MG63 (cell line): ENCODE measurements around the gene FRMPD4. TPM values are rescaled to one million over a fixed set of nuclear protein-coding genes. Genes with fewer than 3 reads are reported as not detected.

Experiments
- DNase-seq: peaks from one replicate; pipeline ENCODE4 v3.0.0-alpha.2; 2020
- H3K27me3 ChIP-seq: fragments of 250-450 bp; sonication (Bioruptor Pico); 2 replicates; pipeline ENCODE4 v1.5.1; 2020; ENCODE audit warnings: mild to moderate bottlenecking, moderate library complexity
- H3K36me3 ChIP-seq: fragments of 250-450 bp; sonication (Bioruptor Pico); 2 replicates; pipeline ENCODE4 v1.5.1; 2020; ENCODE audit warnings: mild to moderate bottlenecking, moderate library complexity
- H3K4me3 ChIP-seq: fragments of 250-450 bp; sonication (Bioruptor Pico); 2 replicates; pipeline ENCODE4 v1.5.1; 2020; ENCODE audit warnings: mild to moderate bottlenecking, moderate library complexity
- H3K9me3 ChIP-seq: fragments of 250-450 bp; sonication (Bioruptor Pico); 2 replicates; pipeline ENCODE4 v1.5.1; 2020; ENCODE audit warnings: mild to moderate bottlenecking, moderate library complexity
- total RNA-seq: library from RNA; depleted of rRNA; stranded (reverse); fragments of >200 nt; shearing (Covaris generic); gene quantifications from 2 replicates; pipeline ENCODE4 v1.2.3, GENCODE V29; 2014; ENCODE audit warnings: low replicate concordance

FRMPD4 gene
- total RNA-seq, 1 experiment from 2014 or later, result 0.66 TPM

- Histone ChIP-seq H3K36me3 (no peaks in the 10 kb centered on the region), H3K27me3 (no peaks in the 10 kb centered on the region), H3K9me3 (no peaks in the 10 kb centered on the region), H3K4me3 (no peak overlapping the region)
- DNase-seq, result no peak
These were observed 102.8 kb downstream of the FRMPD4 start for GRCh38 chrX:12241026-12241425.

DNA sequence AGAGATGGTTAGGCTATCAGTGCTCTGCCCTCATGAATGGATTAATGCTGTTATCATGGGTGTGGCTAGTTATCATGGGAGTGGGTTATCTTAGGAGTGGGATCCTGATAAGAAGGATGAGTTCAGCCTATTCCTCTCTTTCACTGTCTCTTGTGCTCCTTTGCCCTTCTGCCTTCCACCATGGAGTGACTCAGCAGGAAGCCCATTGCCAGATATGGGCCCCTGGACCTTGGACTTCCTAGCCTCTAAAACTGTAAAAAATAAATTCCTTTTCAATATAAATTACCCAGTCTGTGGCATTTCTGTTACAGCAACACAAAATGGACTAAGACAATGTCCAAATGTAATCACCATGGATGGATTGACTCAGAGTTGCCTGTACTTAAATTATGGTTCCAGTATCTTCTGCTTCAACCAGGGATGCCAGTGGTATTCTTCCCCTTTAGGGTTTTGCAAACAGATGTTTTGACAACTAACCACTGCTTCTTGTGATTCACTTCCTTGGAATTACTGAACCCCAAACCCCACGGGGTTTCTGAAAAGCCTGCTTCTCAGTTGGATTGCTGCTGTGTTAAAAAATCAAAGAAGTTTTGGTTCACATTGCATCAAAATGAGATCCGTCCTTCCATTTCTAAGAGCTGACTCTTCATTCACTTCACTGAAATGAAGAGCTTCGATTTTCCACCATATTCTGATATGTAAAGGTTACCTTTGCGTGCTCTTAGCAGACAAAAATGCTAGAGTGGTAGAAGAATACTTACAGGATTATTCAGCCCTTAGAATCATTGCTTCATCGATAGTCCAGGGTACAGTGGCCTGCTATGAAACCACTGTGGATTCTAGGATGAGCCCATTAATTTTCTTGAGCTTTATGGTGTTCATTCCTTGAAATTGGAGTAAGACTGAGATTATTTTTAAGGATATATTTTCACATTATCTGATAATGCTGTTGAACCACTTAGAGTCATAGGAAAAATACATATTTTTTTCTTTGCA lies 107.7 kb downstream of the FRMPD4 start:
- DNase-seq, result no peak
- H3K27me3 ChIP-seq, result no peaks in the 10 kb centered on the region

GRCh38 chrX:12249997-12250396 lies 111.7 kb downstream of the FRMPD4 start:
- no peak for DNase-seq

More for the DNA sequence above, 107.7 kb downstream of the FRMPD4 start:
- no peaks in the 10 kb centered on the region for H3K36me3 ChIP-seq
- H3K9me3 ChIP-seq, result no peaks in the 10 kb centered on the region
- H3K4me3 ChIP-seq, result no peak overlapping the region

GRCh38 chrX:12263211-12263610 lies 124.9 kb downstream of the FRMPD4 start:
- Histone ChIP-seq H3K4me3 (no peak overlapping the region), H3K27me3 (no peaks in the 10 kb centered on the region), H3K36me3 (no peaks in the 10 kb centered on the region), H3K9me3 (no peaks in the 10 kb centered on the region)
- DNase-seq, result no peak

More at GRCh38 chrX:12249997-12250396, 111.7 kb downstream of the FRMPD4 start:
- H3K9me3 ChIP-seq, result no peaks in the 10 kb centered on the region
- no peaks in the 10 kb centered on the region for H3K27me3 ChIP-seq
- no peak overlapping the region for H3K4me3 ChIP-seq
- H3K36me3 ChIP-seq, result no peaks in the 10 kb centered on the region

GRCh38 chrX:12269484-12269883 lies 131.2 kb downstream of the FRMPD4 start:
- Histone ChIP-seq H3K9me3 (no peaks in the 10 kb centered on the region), H3K4me3 (no peak overlapping the region), H3K27me3 (no peaks in the 10 kb centered on the region), H3K36me3 (no peaks in the 10 kb centered on the region)
- DNase-seq, result no peak

DNA sequence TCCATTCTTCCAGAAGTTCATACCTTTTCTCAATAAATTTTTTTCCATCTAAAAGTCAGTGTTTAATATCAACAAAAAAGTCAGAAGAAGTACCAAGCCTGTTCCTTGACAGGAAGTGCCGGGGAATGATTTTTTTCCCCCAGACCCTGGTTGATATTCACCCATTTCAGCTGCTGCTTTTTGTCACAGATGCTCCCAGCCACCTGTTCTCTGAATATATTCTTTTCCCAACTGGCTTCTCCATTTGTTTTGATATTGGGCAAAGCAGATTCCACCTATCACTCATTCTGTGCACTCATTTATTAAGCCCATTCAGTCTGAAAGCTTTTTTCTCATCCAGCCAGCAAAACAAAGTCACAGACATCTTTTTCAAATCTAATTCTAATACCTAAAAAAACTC lies 139.9 kb downstream of the FRMPD4 start:
- Histone ChIP-seq H3K27me3 (no peaks in the 10 kb centered on the region), H3K9me3 (no peaks in the 10 kb centered on the region)
- DNase-seq, result no peak

GRCh38 chrX:12282991-12283390 lies 144.7 kb downstream of the FRMPD4 start:
- H3K9me3 ChIP-seq, result no peaks in the 10 kb centered on the region
- no peak for DNase-seq
- H3K27me3 ChIP-seq, result no peaks in the 10 kb centered on the region
- no peaks in the 10 kb centered on the region for H3K36me3 ChIP-seq
- H3K4me3 ChIP-seq, result no peak overlapping the region

More for the DNA sequence above, 139.9 kb downstream of the FRMPD4 start:
- H3K4me3 ChIP-seq, result no peak overlapping the region
- no peaks in the 10 kb centered on the region for H3K36me3 ChIP-seq

- Histone ChIP-seq H3K36me3 (no peaks in the 10 kb centered on the region), H3K9me3 (no peaks in the 10 kb centered on the region), H3K27me3 (no peaks in the 10 kb centered on the region), H3K4me3 (no peak overlapping the region)
- DNase-seq, result no peak
These were observed 154.9 kb downstream of the FRMPD4 start for GRCh38 chrX:12292996-12293765.

GRCh38 chrX:12297353-12297752 lies 159.1 kb downstream of the FRMPD4 start:
- Histone ChIP-seq H3K9me3 (no peaks in the 10 kb centered on the region), H3K4me3 (no peak overlapping the region), H3K27me3 (no peaks in the 10 kb centered on the region), H3K36me3 (no peaks in the 10 kb centered on the region)
- no peak for DNase-seq

DNA sequence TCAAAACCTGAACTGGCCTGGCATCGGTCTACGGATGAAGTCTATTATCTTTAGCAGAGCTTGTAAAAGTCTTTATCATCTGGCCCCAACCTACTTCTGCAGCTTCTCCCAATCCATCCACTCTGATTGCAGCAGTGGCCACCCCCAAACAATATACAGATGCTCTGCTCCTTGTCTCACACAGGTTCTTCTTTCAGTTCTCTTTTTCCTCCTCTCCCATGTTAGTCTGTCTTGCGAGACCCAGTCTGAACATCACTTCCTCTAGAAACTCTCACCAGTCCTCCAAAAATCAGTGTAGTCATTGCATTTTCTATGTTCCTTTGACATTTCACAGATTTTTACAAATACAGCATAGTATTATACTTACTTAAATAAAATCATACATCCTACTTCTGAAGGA lies 163.0 kb downstream of the FRMPD4 start:
- H3K4me3 ChIP-seq, result no peak overlapping the region
- no peak for DNase-seq

GRCh38 chrX:12304261-12304660 lies 166.0 kb downstream of the FRMPD4 start:
- no peak for DNase-seq
- Histone ChIP-seq H3K9me3 (no peaks in the 10 kb centered on the region), H3K27me3 (no peaks in the 10 kb centered on the region), H3K4me3 (no peak overlapping the region), H3K36me3 (no peaks in the 10 kb centered on the region)

More for the DNA sequence above, 163.0 kb downstream of the FRMPD4 start:
- H3K36me3 ChIP-seq, result no peaks in the 10 kb centered on the region
- no peaks in the 10 kb centered on the region for H3K9me3 ChIP-seq
- no peaks in the 10 kb centered on the region for H3K27me3 ChIP-seq

GRCh38 chrX:12307961-12308360 lies 169.7 kb downstream of the FRMPD4 start:
- Histone ChIP-seq H3K4me3 (no peak overlapping the region), H3K27me3 (no peaks in the 10 kb centered on the region)
- DNase-seq, result no peak

GRCh38 chrX:12308420-12308819 lies 170.1 kb downstream of the FRMPD4 start:
- Histone ChIP-seq H3K4me3 (no peak overlapping the region), H3K27me3 (no peaks in the 10 kb centered on the region)
- DNase-seq, result no peak

More at GRCh38 chrX:12307961-12308360, 169.7 kb downstream of the FRMPD4 start:
- H3K36me3 ChIP-seq, result no peaks in the 10 kb centered on the region
- H3K9me3 ChIP-seq, result no peaks in the 10 kb centered on the region

DNA sequence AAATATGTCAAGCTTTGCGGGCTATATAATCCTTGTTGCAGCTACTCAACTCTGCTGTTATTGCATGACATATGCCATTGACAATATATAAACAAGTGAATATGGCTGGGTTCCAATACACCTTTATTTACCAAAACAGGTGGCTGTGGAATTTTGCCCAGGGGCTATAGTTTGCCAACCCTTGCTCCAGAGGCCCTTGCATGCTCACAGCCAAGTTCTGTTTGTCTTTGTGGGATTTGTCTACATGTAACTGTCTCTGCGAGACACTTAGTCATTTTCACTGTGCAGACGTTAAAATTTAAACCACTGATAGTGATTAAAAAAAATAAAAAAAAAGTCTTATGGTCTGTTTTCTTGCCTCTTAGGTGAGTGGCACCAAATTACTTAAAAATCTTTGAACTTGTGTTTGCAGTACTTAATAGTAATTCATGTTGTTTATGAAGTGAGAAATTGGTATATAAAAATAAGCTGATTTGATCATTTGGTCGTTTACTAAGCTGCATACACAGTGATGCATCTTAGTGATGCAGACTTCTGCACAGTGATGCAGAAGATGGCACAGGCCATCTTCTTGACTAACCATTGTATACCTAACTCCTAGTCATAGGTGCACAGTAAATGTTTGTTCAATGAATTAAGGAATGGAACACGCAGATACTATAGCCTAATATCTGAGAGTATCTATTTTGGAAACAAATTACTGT lies 170.9 kb downstream of the FRMPD4 start:
- no peak for DNase-seq
- no peaks in the 10 kb centered on the region for H3K36me3 ChIP-seq
- H3K4me3 ChIP-seq, result no peak overlapping the region
- no peaks in the 10 kb centered on the region for H3K9me3 ChIP-seq
- no peaks in the 10 kb centered on the region for H3K27me3 ChIP-seq

More at GRCh38 chrX:12308420-12308819, 170.1 kb downstream of the FRMPD4 start:
- no peaks in the 10 kb centered on the region for H3K9me3 ChIP-seq
- H3K36me3 ChIP-seq, result no peaks in the 10 kb centered on the region

DNA sequence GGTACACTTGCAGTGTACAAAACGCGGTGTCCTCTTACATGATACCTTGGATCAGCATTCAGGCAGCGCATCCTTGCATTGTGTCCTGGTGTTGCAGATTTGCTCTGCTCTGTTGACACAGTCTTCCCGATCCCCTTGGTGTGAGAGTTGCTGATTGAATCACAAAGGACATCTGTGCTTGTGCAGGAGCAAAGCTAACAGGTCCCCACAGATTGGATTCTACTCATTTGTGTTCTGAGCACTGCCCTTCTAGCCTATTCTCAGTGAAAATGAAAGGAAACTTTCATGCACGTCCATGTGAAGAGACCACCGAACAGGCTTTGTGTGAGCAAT lies 171.4 kb downstream of the FRMPD4 start:
- Histone ChIP-seq H3K36me3 (no peaks in the 10 kb centered on the region), H3K27me3 (no peaks in the 10 kb centered on the region), H3K9me3 (no peaks in the 10 kb centered on the region), H3K4me3 (no peak overlapping the region)
- DNase-seq, result no peak

DNA sequence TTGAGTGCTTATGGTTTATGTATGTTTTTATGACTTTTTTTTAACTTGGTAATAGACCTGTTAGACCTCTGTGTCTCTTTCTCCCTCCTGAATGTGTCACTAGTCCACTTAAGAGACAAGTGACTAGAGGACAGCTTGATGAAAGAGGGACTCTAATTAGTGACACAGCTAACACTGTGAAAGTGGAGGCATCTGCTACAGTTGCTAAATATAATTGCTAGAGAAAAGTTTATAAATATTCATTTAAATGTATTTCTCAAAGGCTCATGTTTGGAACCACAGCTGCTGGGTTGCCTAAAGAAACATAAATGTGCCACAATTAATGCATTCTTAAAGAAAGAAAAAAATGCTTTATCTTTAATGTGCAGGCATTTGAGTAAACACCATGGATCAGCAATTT lies 176.4 kb downstream of the FRMPD4 start:
- DNase-seq, result no peak
- H3K36me3 ChIP-seq, result no peaks in the 10 kb centered on the region
- no peaks in the 10 kb centered on the region for H3K9me3 ChIP-seq
- H3K4me3 ChIP-seq, result no peak overlapping the region
- H3K27me3 ChIP-seq, result no peaks in the 10 kb centered on the region

GRCh38 chrX:12315526-12315925 lies 177.3 kb downstream of the FRMPD4 start:
- Histone ChIP-seq H3K27me3 (no peaks in the 10 kb centered on the region), H3K36me3 (no peaks in the 10 kb centered on the region), H3K4me3 (no peak overlapping the region), H3K9me3 (no peaks in the 10 kb centered on the region)
- no peak for DNase-seq
